Activated CD4-positive, CD25-positive, alpha-beta regulatory T cell treated with anti-CD3 and anti-CD28 coated beads, Interleukin-2, amount 50 U/mL, for 24 hours (primary cell): ENCODE results near the gene NELL2.
"Not testable (repeated sequence)": the region's sequence is repeated elsewhere in the genome, so short reads cannot be mapped to it uniquely, and the experiment has no call there.

ENCODE experiments used
- ATAC-seq, 2 donors: fragments of 150-1000 bp; cut with Tn5 transposase; one replicate each; pipeline ENCODE4 v1.10.0; 2021; ENCODE audit warnings: mild to moderate bottlenecking in 1 of 2, moderate library complexity in 1 of 2

NELL2 gene

GRCh38 chr12:44686821-44687432 lies 189.2 kb downstream of the NELL2 start:
- not testable (repeated sequence) for ATAC-seq

- ATAC-seq = no peak
These were observed 198.4 kb downstream of the NELL2 start for GRCh38 chr12:44677724-44678123.

GRCh38 chr12:44674875-44675274 lies 201.2 kb downstream of the NELL2 start:
- no peak for ATAC-seq

GRCh38 chr12:44673811-44674210 lies 202.3 kb downstream of the NELL2 start:
- no peak for ATAC-seq

- no peak for ATAC-seq
These were observed 204.1 kb downstream of the NELL2 start for GRCh38 chr12:44672042-44672441.

- no peak for ATAC-seq
These were observed 207.7 kb downstream of the NELL2 start for GRCh38 chr12:44668443-44668842.

GRCh38 chr12:44667461-44667860 lies 208.7 kb downstream of the NELL2 start:
- no peak for ATAC-seq

- no peak for ATAC-seq
These were observed 212.8 kb downstream of the NELL2 start for GRCh38 chr12:44663291-44663690.

- ATAC-seq = no peak
These were observed 220.3 kb downstream of the NELL2 start for GRCh38 chr12:44655846-44656245.

- ATAC-seq = no peak
These were observed 221.2 kb downstream of the NELL2 start for GRCh38 chr12:44654646-44655639.

GRCh38 chr12:44653861-44654527 lies 222.1 kb downstream of the NELL2 start:
- no peak for ATAC-seq

- no peak for ATAC-seq
These were observed 226.4 kb downstream of the NELL2 start for GRCh38 chr12:44649693-44650092.

- ATAC-seq = no peak
These were observed 228.0 kb downstream of the NELL2 start for GRCh38 chr12:44647917-44648690.

- no peak for ATAC-seq
These were observed 235.5 kb downstream of the NELL2 start for GRCh38 chr12:44640427-44641190.

GRCh38 chr12:44637875-44638274 lies 238.2 kb downstream of the NELL2 start:
- ATAC-seq = no peak

GRCh38 chr12:44628180-44628579 lies 247.9 kb downstream of the NELL2 start:
- ATAC-seq = no peak

- ATAC-seq = no peak
These were observed 248.5 kb downstream of the NELL2 start for GRCh38 chr12:44627387-44628166.

GRCh38 chr12:44626883-44627282 lies 249.2 kb downstream of the NELL2 start:
- no peak for ATAC-seq

- no peak for ATAC-seq
These were observed 257.2 kb downstream of the NELL2 start for GRCh38 chr12:44618946-44619345.

- no peak for ATAC-seq
These were observed 259.7 kb downstream of the NELL2 start for GRCh38 chr12:44616402-44616801.

- ATAC-seq = no peak
These were observed 264.6 kb downstream of the NELL2 start for GRCh38 chr12:44611538-44611937.
